WTC11 (cell line): ENCODE data around the gene PDGFRB. TPM values are rescaled to one million over a fixed set of nuclear protein-coding genes. Genes with fewer than 3 reads are reported as not detected.

Source experiments
- ATAC-seq: fragments of 200-7000 bp; cut with Tn5 transposase; 2 replicates; pipeline ENCODE4 v1.10.0; 2021; ENCODE audit warnings: mild to moderate bottlenecking, moderate library complexity
- CTCF ChIA-PET: fragments of 300-600 bp; sonication (Branson Sonifier 250); formaldehyde crosslinking; loops from one replicate; lab custom pipeline; 2021; ENCODE audit warnings: antibody characterized with exemption; lab: Charles Lee
- POLR2A ChIA-PET: fragments of 350-600 bp; sonication (Branson Sonifier 250); formaldehyde crosslinking; loops from one replicate; lab custom pipeline; 2021; ENCODE audit warnings: antibody characterized with exemption; lab: Charles Lee
- DNase-seq: peaks from one replicate; pipeline ENCODE4 v3.0.0; 2021; ENCODE audit warnings: low spot score
- H3K27ac Mint-ChIP-seq: 2 replicates; pipeline ENCODE4 v1.8.0; 2021; ENCODE audit warnings: mixed read lengths
- H3K27me3 Mint-ChIP-seq: 2 replicates; pipeline ENCODE4 v1.8.0; 2021; ENCODE audit warnings: low read depth, mild to moderate bottlenecking, moderate library complexity, mixed read lengths
- H3K36me3 Mint-ChIP-seq: 2 replicates; pipeline ENCODE4 v1.8.0; 2021; ENCODE audit warnings: mixed read lengths
- H3K4me1 Mint-ChIP-seq: 2 replicates; pipeline ENCODE4 v1.8.0; 2022; ENCODE audit warnings: mixed read lengths
- H3K4me3 Mint-ChIP-seq: 2 replicates; pipeline ENCODE4 v1.8.0; 2021; ENCODE audit warnings: mild to moderate bottlenecking, moderate library complexity, mixed read lengths
- H3K9me3 Mint-ChIP-seq: 2 replicates; pipeline ENCODE4 v1.8.0; 2021; ENCODE audit warnings: mixed read lengths
- E2F5 ChIP-seq: sonication (generic); formaldehyde crosslinking; IDR thresholded peaks from 2 replicates; pipeline ENCODE4 v1.8.1; 2022; ENCODE audit warnings: mild to moderate bottlenecking, moderate library complexity, missing genetic modification reagents
- ELF4 ChIP-seq: sonication (generic); formaldehyde crosslinking; IDR thresholded peaks from 2 replicates; pipeline ENCODE4 v1.8.1; 2022; ENCODE audit warnings: low read depth, mild to moderate bottlenecking, moderate library complexity, missing genetic modification reagents
- FOXJ3 ChIP-seq: sonication (generic); formaldehyde crosslinking; IDR thresholded peaks from 2 replicates; pipeline ENCODE4 v1.9.0; 2021; ENCODE audit warnings: missing genetic modification reagents, mild to moderate bottlenecking, borderline replicate concordance
- GTF2I ChIP-seq: fragments of 250-450 bp; sonication (Bioruptor Pico); conservative IDR thresholded peaks from 2 replicates; pipeline ENCODE4 v1.4.0; 2021; ENCODE audit warnings: mild to moderate bottlenecking
- HMGA2 ChIP-seq: fragments of 250-450 bp; sonication (Bioruptor Pico); IDR thresholded peaks from 2 replicates; pipeline ENCODE4 v1.4.0; 2021; ENCODE audit warnings: mild to moderate bottlenecking, moderate library complexity
- HMGXB4 ChIP-seq: sonication (generic); formaldehyde crosslinking; IDR thresholded peaks from 2 replicates; pipeline ENCODE4 v1.8.1; 2023; ENCODE audit warnings: mild to moderate bottlenecking, moderate library complexity, missing genetic modification reagents
- IRF2 ChIP-seq: sonication (generic); formaldehyde crosslinking; IDR thresholded peaks from 2 replicates; pipeline ENCODE4 v1.8.0; 2022; ENCODE audit warnings: low read depth, missing genetic modification reagents, borderline replicate concordance
- JUN ChIP-seq: sonication (generic); formaldehyde crosslinking; IDR thresholded peaks from 2 replicates; pipeline ENCODE4 v1.8.0; 2023; ENCODE audit warnings: mild to moderate bottlenecking, missing genetic modification reagents
- NR1H2 ChIP-seq: sonication (generic); formaldehyde crosslinking; IDR thresholded peaks from 2 replicates; pipeline ENCODE4 v1.9.0; 2021; ENCODE audit warnings: mild to moderate bottlenecking, moderate library complexity, missing genetic modification reagents
- RORB ChIP-seq: fragments of 250-450 bp; sonication (Bioruptor Pico); IDR thresholded peaks from 2 replicates; pipeline ENCODE4 v1.9.0; 2021; ENCODE audit warnings: mild to moderate bottlenecking
- TEAD1 ChIP-seq: sonication (generic); formaldehyde crosslinking; IDR thresholded peaks from 2 replicates; pipeline ENCODE4 v1.8.0; 2022; ENCODE audit warnings: mild to moderate bottlenecking, missing genetic modification reagents
- TEAD4 ChIP-seq: sonication (generic); formaldehyde crosslinking; IDR thresholded peaks from 2 replicates; pipeline ENCODE4 v1.8.0; 2022; ENCODE audit warnings: mild to moderate bottlenecking, missing genetic modification reagents
- ZNF317 ChIP-seq: sonication (generic); formaldehyde crosslinking; IDR thresholded peaks from 2 replicates; pipeline ENCODE4 v1.8.1; 2023; ENCODE audit warnings: low read depth, mild to moderate bottlenecking, moderate library complexity, missing genetic modification reagents, borderline replicate concordance
- ZNF423 ChIP-seq: fragments of 250-450 bp; sonication (Bioruptor Pico); IDR thresholded peaks from 2 replicates; pipeline ENCODE4 v2.1.2; 2022; ENCODE audit warnings: mild to moderate bottlenecking, moderate library complexity
- total RNA-seq: library from RNA; stranded (reverse); gene quantifications from 3 replicates; pipeline ENCODE4 v1.2.3, GENCODE V29; 2021
- TF ChIP-seq, protein P1 (sequence below): sonication (generic); formaldehyde crosslinking; IDR thresholded peaks from 2 replicates; pipeline ENCODE4 v1.8.0; 2022; ENCODE audit warnings: mild to moderate bottlenecking, missing genetic modification reagents
- TF ChIP-seq, protein P2 (sequence below): fragments of 250-450 bp; sonication (Bioruptor Pico); IDR thresholded peaks from 2 replicates; pipeline ENCODE4 v2.1.2; 2022; ENCODE audit warnings: mild to moderate bottlenecking, moderate library complexity
- TF ChIP-seq, protein P3 (sequence below): sonication (generic); formaldehyde crosslinking; IDR thresholded peaks from 2 replicates; pipeline ENCODE4 v1.8.1; 2022; ENCODE audit warnings: low read depth, mild to moderate bottlenecking, moderate library complexity, missing genetic modification reagents, borderline replicate concordance
- TF ChIP-seq, protein P4 (sequence below): sonication (generic); formaldehyde crosslinking; IDR thresholded peaks from 2 replicates; pipeline ENCODE4 v1.8.1; 2022; ENCODE audit warnings: low read depth, missing genetic modification reagents, borderline replicate concordance

PDGFRB gene
- total RNA-seq, 1 experiment from 2014 or later, result 5.1 TPM

- TF ChIP-seq, protein P1, sequence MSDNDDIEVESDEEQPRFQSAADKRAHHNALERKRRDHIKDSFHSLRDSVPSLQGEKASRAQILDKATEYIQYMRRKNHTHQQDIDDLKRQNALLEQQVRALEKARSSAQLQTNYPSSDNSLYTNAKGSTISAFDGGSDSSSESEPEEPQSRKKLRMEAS (CRISPR knock-in tag), result no peak
- TF ChIP-seq HMGXB4 (CRISPR knock-in tag) (no peak), HMGA2 (CRISPR knock-in tag) (no peak), TEAD4 (no peak), ZNF423 (peak; percentile 24; the same call in 1 of the 2 replicates)
- ATAC-seq, result no peak
- POLR2A ChIA-PET, result no interaction called here
Measured at GRCh38 chr5:150126199-150126920, 29.3 kb downstream of the PDGFRB start.

GRCh38 chr5:150125334-150125733 is 30.3 kb downstream of the PDGFRB start:
- Mint-ChIP-seq H3K36me3 (no peaks in the 10 kb centered on the region), H3K4me3 (no peak overlapping the region), H3K4me1 (peaks cover 17% of the 10 kb centered on the region), H3K27me3 (peaks cover 3% of the 10 kb centered on the region; the same call in 1 of the 2 replicates), H3K27ac (no peak overlapping the region), H3K9me3 (no peaks in the 10 kb centered on the region)
- DNase-seq, result no peak
- ChIA-PET CTCF (interaction anchor here (0.5 to 1.7 kb wide), 6 partner anchors 11 to 194 kb away, joined by 3 to 4 read pairs (median 4); no protein-coding TSS in a partner anchor), POLR2A (no interaction called here)
- TF ChIP-seq, protein P2, sequence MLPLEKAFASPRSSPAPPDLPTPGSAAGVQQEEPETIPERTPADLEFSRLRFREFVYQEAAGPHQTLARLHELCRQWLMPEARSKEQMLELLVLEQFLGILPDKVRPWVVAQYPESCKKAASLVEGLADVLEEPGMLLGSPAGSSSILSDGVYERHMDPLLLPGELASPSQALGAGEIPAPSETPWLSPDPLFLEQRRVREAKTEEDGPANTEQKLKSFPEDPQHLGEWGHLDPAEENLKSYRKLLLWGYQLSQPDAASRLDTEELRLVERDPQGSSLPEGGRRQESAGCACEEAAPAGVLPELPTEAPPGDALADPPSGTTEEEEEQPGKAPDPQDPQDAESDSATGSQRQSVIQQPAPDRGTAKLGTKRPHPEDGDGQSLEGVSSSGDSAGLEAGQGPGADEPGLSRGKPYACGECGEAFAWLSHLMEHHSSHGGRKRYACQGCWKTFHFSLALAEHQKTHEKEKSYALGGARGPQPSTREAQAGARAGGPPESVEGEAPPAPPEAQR, result no peak
- TF ChIP-seq NR1H2 (CRISPR knock-in tag) (no peak), JUN (CRISPR knock-in tag) (no peak), GTF2I (CRISPR knock-in tag) (no peak), TEAD1 (CRISPR knock-in tag) (no peak)
- TF ChIP-seq, protein P3, sequence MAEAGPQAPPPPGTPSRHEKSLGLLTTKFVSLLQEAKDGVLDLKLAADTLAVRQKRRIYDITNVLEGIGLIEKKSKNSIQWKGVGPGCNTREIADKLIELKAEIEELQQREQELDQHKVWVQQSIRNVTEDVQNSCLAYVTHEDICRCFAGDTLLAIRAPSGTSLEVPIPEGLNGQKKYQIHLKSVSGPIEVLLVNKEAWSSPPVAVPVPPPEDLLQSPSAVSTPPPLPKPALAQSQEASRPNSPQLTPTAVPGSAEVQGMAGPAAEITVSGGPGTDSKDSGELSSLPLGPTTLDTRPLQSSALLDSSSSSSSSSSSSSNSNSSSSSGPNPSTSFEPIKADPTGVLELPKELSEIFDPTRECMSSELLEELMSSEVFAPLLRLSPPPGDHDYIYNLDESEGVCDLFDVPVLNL (CRISPR knock-in tag), result no peak
- no peak for ATAC-seq

More at GRCh38 chr5:150126199-150126920, 29.3 kb downstream of the PDGFRB start:
- no peak for DNase-seq
- Mint-ChIP-seq H3K27ac (no peak overlapping the region), H3K4me1 (peaks cover 21% of the 10 kb centered on the region), H3K9me3 (no peaks in the 10 kb centered on the region), H3K4me3 (no peak overlapping the region), H3K36me3 (no peaks in the 10 kb centered on the region), H3K27me3 (peaks cover 8% of the 10 kb centered on the region)
- CTCF ChIA-PET, result interaction anchor here (0.7 to 1.7 kb wide), 5 partner anchors 10 to 156 kb away, joined by 3 to 4 read pairs (median 3); no protein-coding TSS in a partner anchor

DNA sequence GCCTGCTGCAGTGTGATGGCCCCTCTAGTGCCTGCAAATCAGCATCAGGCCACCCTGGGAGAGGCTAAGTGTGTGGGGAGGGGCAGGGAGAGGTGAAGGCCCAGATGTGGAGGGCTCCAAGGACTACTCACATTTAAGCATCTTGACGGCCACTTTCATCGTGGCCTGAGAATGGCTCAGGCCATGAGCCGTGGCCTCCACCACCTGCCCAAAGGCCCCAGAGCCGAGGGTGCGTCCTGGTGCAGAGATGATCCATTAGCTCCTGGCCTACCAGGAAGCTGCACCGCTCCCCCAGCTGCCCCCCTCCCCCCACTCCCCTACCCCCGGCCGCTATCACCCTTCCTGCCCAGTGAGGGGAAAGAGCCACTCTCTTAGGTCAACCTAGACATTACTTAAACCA is 31.0 kb downstream of the PDGFRB start:
- no peaks in the 10 kb centered on the region for H3K9me3 Mint-ChIP-seq
- no peak for DNase-seq
- no peaks in the 10 kb centered on the region for H3K36me3 Mint-ChIP-seq
- H3K27ac Mint-ChIP-seq, result no peak overlapping the region
- H3K27me3 Mint-ChIP-seq, result peaks cover 3% of the 10 kb centered on the region; the same call in 1 of the 2 replicates
- no peak for ATAC-seq
- POLR2A ChIA-PET, result no interaction called here
- H3K4me3 Mint-ChIP-seq, result no peak overlapping the region
- peaks cover 13% of the 10 kb centered on the region for H3K4me1 Mint-ChIP-seq
- CTCF ChIA-PET, result interaction anchor here (0.9 to 1.7 kb wide), 3 partner anchors 12 to 94 kb away, joined by 3 to 4 read pairs (median 4); no protein-coding TSS in a partner anchor
- TF ChIP-seq FOXJ3 (CRISPR knock-in tag) (no peak), NR1H2 (CRISPR knock-in tag) (no peak)

- Mint-ChIP-seq H3K27ac (no peak overlapping the region), H3K4me3 (no peak overlapping the region), H3K9me3 (no peaks in the 10 kb centered on the region), H3K36me3 (no peaks in the 10 kb centered on the region), H3K27me3 (peaks cover 3% of the 10 kb centered on the region; the same call in 1 of the 2 replicates), H3K4me1 (peaks cover 13% of the 10 kb centered on the region)
- ATAC-seq (no peak), DNase-seq (no peak)
- ChIA-PET POLR2A (no interaction called here), CTCF (no interaction called here)
- TF ChIP-seq, protein P4, sequence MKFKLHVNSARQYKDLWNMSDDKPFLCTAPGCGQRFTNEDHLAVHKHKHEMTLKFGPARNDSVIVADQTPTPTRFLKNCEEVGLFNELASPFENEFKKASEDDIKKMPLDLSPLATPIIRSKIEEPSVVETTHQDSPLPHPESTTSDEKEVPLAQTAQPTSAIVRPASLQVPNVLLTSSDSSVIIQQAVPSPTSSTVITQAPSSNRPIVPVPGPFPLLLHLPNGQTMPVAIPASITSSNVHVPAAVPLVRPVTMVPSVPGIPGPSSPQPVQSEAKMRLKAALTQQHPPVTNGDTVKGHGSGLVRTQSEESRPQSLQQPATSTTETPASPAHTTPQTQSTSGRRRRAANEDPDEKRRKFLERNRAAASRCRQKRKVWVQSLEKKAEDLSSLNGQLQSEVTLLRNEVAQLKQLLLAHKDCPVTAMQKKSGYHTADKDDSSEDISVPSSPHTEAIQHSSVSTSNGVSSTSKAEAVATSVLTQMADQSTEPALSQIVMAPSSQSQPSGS (CRISPR knock-in tag), result no peak
- TF ChIP-seq E2F5 (CRISPR knock-in tag) (no peak), ZNF317 (CRISPR knock-in tag) (no peak), RORB (CRISPR knock-in tag) (no peak), ELF4 (CRISPR knock-in tag) (no peak), TEAD1 (CRISPR knock-in tag) (no peak), IRF2 (CRISPR knock-in tag) (no peak), HMGXB4 (CRISPR knock-in tag) (no peak)
Measured at GRCh38 chr5:150124111-150124557, 31.5 kb downstream of the PDGFRB start.
